Measurements from ENCODE around the gene FAM131A. TPM values are rescaled to one million over a fixed set of nuclear protein-coding genes. Genes with fewer than 3 reads are reported as not detected.

Gene FAM131A
- total RNA-seq, 2 experiments from 2014 or later, result 1.7 to 1.8 TPM

- CTCF ChIA-PET, result interaction anchor here (0.6 kb wide), 1 partner anchor 11 kb away, joined by 3 read pairs; no protein-coding TSS in a partner anchor
- POLR2A ChIA-PET, result interaction anchor here (0.6 kb wide), 1 partner anchor 167 kb away, joined by 4 read pairs; no protein-coding TSS in a partner anchor
These were observed 14.2 kb downstream of the FAM131A start for GRCh38 chr3:184351511-184352148.

- POLR2A ChIA-PET, result no interaction called here
- CTCF ChIA-PET, result no interaction called here
These were observed 14.9 kb downstream of the FAM131A start for GRCh38 chr3:184352149-184352785.

GRCh38 chr3:184352897-184353545 lies 15.6 kb downstream of the FAM131A start:
- CTCF ChIA-PET, result interaction anchor here (0.9 to 1.8 kb wide), 7 partner anchors 9 to 50 kb away, joined by 3 to 5 read pairs (median 4); partner anchors contain the start of genes CLCN2 and POLR2H
- POLR2A ChIA-PET, result interaction anchor here (1.7 kb wide), 1 partner anchor 18 kb away, joined by 3 read pairs; no protein-coding TSS in a partner anchor

- ChIA-PET POLR2A (interaction anchor here (1.7 kb wide), 1 partner anchor 18 kb away, joined by 3 read pairs; no protein-coding TSS in a partner anchor), CTCF (interaction anchor here (0.6 to 1.8 kb wide), 13 partner anchors 8 to 197 kb away, joined by 3 to 5 read pairs (median 3); partner anchors contain the start of genes CLCN2 and POLR2H)
These were observed 16.1 kb downstream of the FAM131A start for GRCh38 chr3:184353546-184353941.

GRCh38 chr3:184354121-184354728 lies 16.8 kb downstream of the FAM131A start:
- ChIA-PET POLR2A (interaction anchor here (1.7 kb wide), 1 partner anchor 19 kb away, joined by 3 read pairs; no protein-coding TSS in a partner anchor), CTCF (interaction anchor here (0.6 to 1.8 kb wide), 13 partner anchors 8 to 196 kb away, joined by 3 to 5 read pairs (median 3); partner anchors contain the start of genes CLCN2 and POLR2H)

GRCh38 chr3:184354754-184355153 lies 17.4 kb downstream of the FAM131A start:
- POLR2A ChIA-PET, result no interaction called here
- CTCF ChIA-PET, result interaction anchor here (1.1 to 1.8 kb wide), 2 partner anchors 17 to 159 kb away, joined by 3 to 5 read pairs; no protein-coding TSS in a partner anchor

- ChIA-PET CTCF (interaction anchor here (0.9 to 1.8 kb wide), 4 partner anchors 10 to 158 kb away, joined by 3 to 5 read pairs (median 4); no protein-coding TSS in a partner anchor), POLR2A (no interaction called here)
These were observed 18.1 kb downstream of the FAM131A start for GRCh38 chr3:184355261-184356040.

GRCh38 chr3:184357248-184358123 lies 20.1 kb downstream of the FAM131A start:
- POLR2A ChIA-PET, result no interaction called here
- CTCF ChIA-PET, result no interaction called here

GRCh38 chr3:184358124-184358767 lies 20.8 kb downstream of the FAM131A start:
- ChIA-PET CTCF (interaction anchor here (1.2 kb wide), 1 partner anchor 11 kb away, joined by 3 read pairs; no protein-coding TSS in a partner anchor), POLR2A (no interaction called here)

GRCh38 chr3:184358921-184359350 lies 21.5 kb downstream of the FAM131A start:
- CTCF ChIA-PET, result interaction anchor here (1.2 kb wide), 1 partner anchor 12 kb away, joined by 3 read pairs; no protein-coding TSS in a partner anchor
- POLR2A ChIA-PET, result no interaction called here

GRCh38 chr3:184359610-184360009 lies 22.2 kb downstream of the FAM131A start:
- ChIA-PET CTCF (interaction anchor here (1.2 kb wide), 1 partner anchor 110 kb away, joined by 3 read pairs; the partner anchor contains the start of gene EEF1AKMT4), POLR2A (no interaction called here)

- CTCF ChIA-PET, result interaction anchor here (1.2 to 2.0 kb wide), 2 partner anchors 19 to 111 kb away, joined by 3 to 5 read pairs; partner anchors contain the start of gene EEF1AKMT4
- POLR2A ChIA-PET, result interaction anchor here (0.7 kb wide), 1 partner anchor 21 kb away, joined by 3 read pairs; no protein-coding TSS in a partner anchor
These were observed 22.9 kb downstream of the FAM131A start for GRCh38 chr3:184360070-184360928.

- ChIA-PET POLR2A (interaction anchor here (0.7 kb wide), 1 partner anchor 22 kb away, joined by 3 read pairs; no protein-coding TSS in a partner anchor), CTCF (interaction anchor here (1.2 to 2.0 kb wide), 2 partner anchors 20 to 111 kb away, joined by 3 to 5 read pairs; partner anchors contain the start of gene EEF1AKMT4)
These were observed 23.6 kb downstream of the FAM131A start for GRCh38 chr3:184360929-184361531.

GRCh38 chr3:184361532-184361931 lies 24.1 kb downstream of the FAM131A start, which contains the start of the genes CLCN2 and POLR2H:
Gene CLCN2 (minus strand): TSS chr3:184361605. CDS start chr3:184361479, 126 bp downstream.
Gene POLR2H (plus strand): TSS chr3:184361710. CDS start chr3:184363493, 1,783 bp downstream.
- ChIA-PET POLR2A (interaction anchor here (1.0 kb wide), 1 partner anchor 45 kb away, joined by 3 read pairs; no protein-coding TSS in a partner anchor), CTCF (interaction anchor here (0.8 to 2.1 kb wide), 5 partner anchors 8 to 151 kb away, joined by 3 to 9 read pairs (median 4); no protein-coding TSS in a partner anchor)
